Neural progenitor cell (in vitro differentiated cells): ENCODE data around the gene PLIN4.

Experiments used
- EZH2 ChIP-seq: fragments of 200-600 bp; sonication (generic); IDR thresholded peaks from 2 replicates; pipeline ENCODE4 v1.6.1; 2017; ENCODE audit warnings: antibody characterized with exemption, mild to moderate bottlenecking, moderate library complexity
- EZH2phosphoT487 ChIP-seq: fragments of 200-600 bp; sonication (generic); IDR thresholded peaks from 2 replicates; pipeline ENCODE4 v1.6.1; 2017; ENCODE audit warnings: antibody characterized with exemption

DNA sequence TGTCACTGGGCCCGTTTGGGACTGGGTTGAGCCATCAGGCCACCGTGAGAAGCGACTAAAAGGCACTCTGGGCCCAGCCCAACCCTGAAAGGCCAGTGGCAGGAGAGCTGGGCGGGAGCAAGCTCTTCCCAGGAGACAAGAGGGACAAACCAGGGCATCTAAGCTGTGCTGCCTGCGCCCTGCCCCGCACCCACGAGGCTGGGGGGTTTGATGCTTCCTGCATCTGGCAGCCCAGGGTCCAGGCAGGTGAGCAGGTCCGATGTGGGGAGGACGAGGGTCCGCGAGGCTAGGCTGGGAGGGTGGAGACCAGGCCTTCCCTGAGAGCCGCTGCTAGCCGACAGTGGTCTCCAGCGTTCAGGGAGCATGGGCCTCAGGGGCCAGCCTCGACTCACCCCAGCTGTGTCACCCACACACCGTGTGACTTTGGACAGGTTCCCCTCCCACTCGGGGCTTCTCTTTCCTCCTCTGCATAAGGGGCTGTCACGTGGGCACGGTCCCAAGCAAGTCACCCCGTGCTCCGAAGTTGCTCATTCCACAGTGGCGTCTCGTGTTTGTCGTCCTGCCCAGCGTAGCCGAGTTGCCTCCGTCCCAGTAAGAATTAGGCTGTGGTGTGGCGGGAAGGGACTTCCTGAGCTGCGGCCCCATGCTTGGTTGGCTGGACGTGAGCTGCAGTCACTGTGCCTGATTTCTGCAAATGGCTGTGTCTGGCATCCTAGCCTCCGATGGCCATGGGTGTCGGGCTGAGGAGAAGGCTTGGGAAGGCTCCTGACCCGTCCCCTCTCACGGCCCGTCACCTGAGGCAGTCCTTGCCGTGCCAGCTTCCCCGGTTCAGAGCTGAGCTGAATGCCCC is 15.8 kb downstream of the PLIN4 start:
- no peak for TF ChIP-seq EZH2
- no peak for TF ChIP-seq EZH2phosphoT487
